IMR-90 (cell line): Measurements from ENCODE around the gene PHC2. TPM values are rescaled to one million over a fixed set of nuclear protein-coding genes. Genes with fewer than 3 reads are reported as not detected.

Source experiments
- ATAC-seq: fragments of 200-7000 bp; cut with Tn5 transposase; 2 replicates; pipeline ENCODE4 v1.9.1; 2020; ENCODE audit warnings: low read depth, mild to moderate bottlenecking, moderate library complexity
- BruUV-seq: library from RNA; stranded (reverse); fragments of 400-500 nt; replicated peaks from 2 replicates; lab custom pipeline; 2021; lab: Mats Ljungman, UMichigan
- CTCF ChIA-PET: fragments of 300-600 bp; formaldehyde crosslinking; extraction: SDS; loops from one replicate; lab custom pipeline; 2021; ENCODE audit warnings: antibody characterized with exemption; lab: Yijun Ruan, JAX
- POLR2A ChIA-PET: fragments of 300-600 bp; sonication (Branson Sonifier 250); formaldehyde crosslinking; loops from one replicate; lab custom pipeline; 2022; ENCODE audit warnings: antibody characterized with exemption; ENCODE audit not compliant: unreplicated experiment; lab: Charles Lee
- DNase-seq: peaks from one replicate; pipeline ENCODE4 v3.0.0; 2013
- H2AFZ ChIP-seq: replicated peaks from 2 replicates; pipeline ENCODE3; 2013; ENCODE audit warnings: low read length, mild to moderate bottlenecking; ENCODE audit not compliant: poor library complexity
- H2AK5ac ChIP-seq: 2 replicates; pipeline ENCODE4 v1.6.1; 2013; ENCODE audit warnings: low read depth, low read length, inconsistent platforms
- H2AK9ac ChIP-seq: replicated peaks from 2 replicates; pipeline ENCODE3; 2013; ENCODE audit warnings: mild to moderate bottlenecking, low read depth, low read length, moderate library complexity; ENCODE audit not compliant: poor library complexity
- H2BK120ac ChIP-seq: 2 replicates; pipeline ENCODE4 v1.6.1; 2013; ENCODE audit warnings: low read depth, low read length, inconsistent platforms
- H2BK15ac ChIP-seq: 3 replicates; pipeline ENCODE4 v1.6.1; 2013; ENCODE audit warnings: low read depth, low read length, inconsistent platforms
- H2BK20ac ChIP-seq: 2 replicates; pipeline ENCODE4 v1.6.1; 2013; ENCODE audit warnings: low read depth, mild to moderate bottlenecking, inconsistent platforms, low read length, moderate library complexity
- H2BK5ac ChIP-seq: 2 replicates; pipeline ENCODE4 v1.6.1; 2013; ENCODE audit warnings: mild to moderate bottlenecking, low read depth, low read length, inconsistent platforms; ENCODE audit not compliant: poor library complexity, severe bottlenecking
- H3K14ac ChIP-seq: replicated peaks from 2 replicates; pipeline ENCODE4 v1.6.1; 2013; ENCODE audit warnings: low read depth, low read length, inconsistent platforms
- H3K18ac ChIP-seq: 2 replicates; pipeline ENCODE4 v1.6.1; 2013; ENCODE audit warnings: low read depth, low read length, control low read depth
- H3K23ac ChIP-seq: 2 replicates; pipeline ENCODE4 v1.6.1; 2013; ENCODE audit warnings: low read depth, low read length, inconsistent platforms
- H3K27ac ChIP-seq: 2 replicates; pipeline ENCODE4 v1.5.1; 2013; ENCODE audit warnings: mild to moderate bottlenecking, control low read depth, low read length; ENCODE audit not compliant: insufficient read depth
- H3K27me3 ChIP-seq: 2 replicates; pipeline ENCODE4 v1.6.1; 2013; ENCODE audit warnings: low read length; ENCODE audit not compliant: control insufficient read depth, insufficient read depth
- H3K36me3 ChIP-seq: 2 replicates; pipeline ENCODE4 v1.6.1; 2013; ENCODE audit warnings: low read length, mixed read lengths; ENCODE audit not compliant: control insufficient read depth, insufficient read depth
- H3K4ac ChIP-seq: 2 replicates; pipeline ENCODE4 v1.6.1; 2013; ENCODE audit warnings: low read depth, low read length, inconsistent platforms
- H3K4me1 ChIP-seq: 2 replicates; pipeline ENCODE4 v1.6.1; 2013; ENCODE audit warnings: low read length, mixed read lengths; ENCODE audit not compliant: control insufficient read depth, insufficient read depth
- H3K4me2 ChIP-seq: 2 replicates; pipeline ENCODE4 v1.6.1; 2013; ENCODE audit warnings: low read depth, mild to moderate bottlenecking, control low read depth, low read length, moderate library complexity
- H3K4me3 ChIP-seq: 2 replicates; pipeline ENCODE4 v1.5.1; 2013; ENCODE audit warnings: low read depth, mild to moderate bottlenecking, control low read depth, low read length, moderate library complexity; ENCODE audit not compliant: insufficient read depth
- H3K56ac ChIP-seq: 2 replicates; pipeline ENCODE4 v1.6.1; 2013; ENCODE audit warnings: low read length, inconsistent platforms; ENCODE audit not compliant: insufficient read depth; ENCODE audit errors: extremely low read depth
- H3K79me1 ChIP-seq, 2 experiments: 2 replicates each; pipeline ENCODE4 v1.6.1; 2013; ENCODE audit warnings: low read length in 2 of 2, inconsistent platforms in 1 of 2, low read depth in 1 of 2
- H3K9ac ChIP-seq: 2 replicates; pipeline ENCODE4 v1.6.1; 2013; ENCODE audit warnings: low read depth, low read length, control low read depth
- H3K9me1 ChIP-seq: 2 replicates; pipeline ENCODE4 v1.6.1; 2013; ENCODE audit warnings: low read length, inconsistent platforms; ENCODE audit not compliant: insufficient read depth
- H3K9me3 ChIP-seq: 2 replicates; pipeline ENCODE4 v1.6.1; 2013; ENCODE audit warnings: low read length; ENCODE audit not compliant: control insufficient read depth, insufficient read depth
- H4K20me1 ChIP-seq: 2 replicates; pipeline ENCODE4 v1.6.1; 2013; ENCODE audit warnings: low read length, inconsistent platforms; ENCODE audit not compliant: insufficient read depth
- H4K5ac ChIP-seq: 2 replicates; pipeline ENCODE4 v1.6.1; 2013; ENCODE audit warnings: mild to moderate bottlenecking, low read depth, low read length, control low read depth
- H4K8ac ChIP-seq, 2 experiments: 2 replicates each; pipeline ENCODE4 v1.6.1; 2013; ENCODE audit warnings: low read depth in 2 of 2, low read length in 2 of 2, control low read depth in 1 of 2, inconsistent platforms in 1 of 2
- H4K91ac ChIP-seq: 2 replicates; pipeline ENCODE4 v1.6.1; 2013; ENCODE audit warnings: low read depth, low read length, inconsistent platforms; ENCODE audit not compliant: insufficient read depth
- CHD1 ChIP-seq: IDR thresholded peaks from 2 replicates; pipeline ENCODE4 v1.6.1; 2012; ENCODE audit warnings: low read depth, low read length, improper control_type of control experiment
- ELK1 ChIP-seq: fragments of 150-350 bp; IDR thresholded peaks from 2 replicates; pipeline ENCODE4 v1.6.1; 2016; ENCODE audit warnings: low read depth, mild to moderate bottlenecking, low read length, moderate library complexity, borderline replicate concordance
- FOS ChIP-seq: fragments of 150-350 bp; IDR thresholded peaks from 2 replicates; pipeline ENCODE4 v1.6.1; 2016; ENCODE audit warnings: low read depth, low read length
- MAFK ChIP-seq: IDR thresholded peaks from 2 replicates; pipeline ENCODE4 v1.6.1; 2012; ENCODE audit warnings: low read depth, low read length, improper control_type of control experiment
- RFX5 ChIP-seq: IDR thresholded peaks from 2 replicates; pipeline ENCODE4 v1.8.0; 2012; ENCODE audit warnings: low read depth, mild to moderate bottlenecking, low read length, moderate library complexity
- SMC3 ChIP-seq: fragments of 150-350 bp; IDR thresholded peaks from 2 replicates; pipeline ENCODE4 v1.6.1; 2016; ENCODE audit warnings: low read depth, mild to moderate bottlenecking, antibody characterized with exemption, low read length, moderate library complexity
- USF2 ChIP-seq: fragments of 150-350 bp; IDR thresholded peaks from 2 replicates; pipeline ENCODE4 v1.6.1; 2017; ENCODE audit warnings: mild to moderate bottlenecking, antibody characterized with exemption, low read length, low read depth
- WGBS, 2 experiments: methylation state at CpG; one replicate each; pipeline versions ENCODE4 v1.1.5 to v1.1.7; 2013; ENCODE audit warnings: missing lambda C conversion rate in 2 of 2; ENCODE audit not compliant: insufficient read length in 1 of 2; ENCODE audit errors: extremely low coverage in 2 of 2; 5-methylcytosine and 5-hydroxymethylcytosine counted together
- dilution Hi-C: fragments of 300-500 bp; cut with HindIII; formaldehyde crosslinking; loops from one replicate; pipeline ENCODE4 v1.14.3; 2018; ENCODE audit warnings: low sequenced_read_pairs; ENCODE audit not compliant: unreplicated experiment
- in situ Hi-C: fragments of 300-500 bp; cut with MboI; formaldehyde crosslinking; loops from 3 replicates; pipeline ENCODE4 v1.14.3; 2019; ENCODE audit warnings: low sequenced_read_pairs, inconsistent platforms, mixed read lengths
- intact Hi-C: fragments of 100-400 bp; cut with micrococcal nuclease; formaldehyde crosslinking; loops from 2 replicates; pipeline ENCODE4 v1.10.0; 2022
- polyA plus RNA-seq, 3 experiments: library from polyadenylated mRNA; depleted of rRNA; stranded (reverse); fragments of >200 nt; gene quantifications; 2 replicates each; pipeline ENCODE4 v1.2.3, GENCODE V29; 2012; ENCODE audit warnings: low replicate concordance in 1 of 3
- total RNA-seq: library from RNA; depleted of rRNA; stranded (reverse); fragments of >200 nt; gene quantifications from 2 replicates; pipeline ENCODE4 v1.2.3, GENCODE V29; 2012

PHC2 gene
- total and polyA plus RNA-seq, 2 of the 4 experiments (the other 2 are of a cell fraction): 46.4 to 98.1 TPM

GRCh38 chr1:33368431-33368830 is 62.5 kb downstream of the PHC2 start:
- no peak overlapping the region for H3K4me3 ChIP-seq
- no peaks in the 10 kb centered on the region for H3K9me3 ChIP-seq
- H3K9ac ChIP-seq: no peak overlapping the region
- no peak overlapping the region for H2AK9ac ChIP-seq
- H3K18ac ChIP-seq: no peak overlapping the region
- ATAC-seq (no peak), DNase-seq (no peak)
- 68% methylated on average over 4 of the region's 15 CpGs; no CpG with 5 or more reads in 1 of the 2 experiments for WGBS, 2 experiments
- H3K14ac ChIP-seq: no peak overlapping the region
- H4K5ac ChIP-seq: no peak overlapping the region
- no peak overlapping the region for H3K23ac ChIP-seq
- POLR2A ChIA-PET: no interaction called here
- H2BK20ac ChIP-seq: no peak overlapping the region
- H3K36me3 ChIP-seq: peaks cover 10% of the 10 kb centered on the region; the same call in 1 of the 2 replicates
- H3K4me2 ChIP-seq: no peak overlapping the region
- no peak overlapping the region for H3K56ac ChIP-seq
- CTCF ChIA-PET: interaction anchor here (3.0 kb wide), 1 partner anchor 73 kb away, joined by 10 read pairs; no protein-coding TSS in a partner anchor
- H2BK15ac ChIP-seq: no peak overlapping the region
- H3K4me1 ChIP-seq: peaks cover 31% of the 10 kb centered on the region
- H2AK5ac ChIP-seq: peak overlapping the region; percentile 89
- intact Hi-C loops (loop anchor here (5.0 to 10.0 kb wide), 3 partner anchors 41 to 274 kb away; no protein-coding TSS in a partner anchor), in situ Hi-C loops (loop anchor here (5.0 kb wide), 2 partner anchors 71 to 89 kb away; no protein-coding TSS in a partner anchor), dilution Hi-C loops (no loop called here)
- H2BK5ac ChIP-seq: no peak overlapping the region
- peaks cover 4 to 14% of the 10 kb centered on the region in 2 experiments; a peak in 2 of 4 replicates for H3K79me1 ChIP-seq
- H3K9me1 ChIP-seq: peaks cover 16% of the 10 kb centered on the region
- H2BK120ac ChIP-seq: no peak overlapping the region
- no peak overlapping the region for H3K27ac ChIP-seq
- H3K27me3 ChIP-seq: no peaks in the 10 kb centered on the region
- H4K20me1 ChIP-seq: no peaks in the 10 kb centered on the region
- no peak overlapping the region for H4K91ac ChIP-seq
- H3K4ac ChIP-seq: no peak overlapping the region
- TF ChIP-seq CHD1 (no peak), FOS (no peak), ELK1 (no peak), MAFK (no peak), RFX5 (no peak), SMC3 (no peak), USF2 (no peak)
- no peak overlapping the region for H2AFZ ChIP-seq
- H4K8ac ChIP-seq: no peak overlapping the region
- no TSS peak for BruUV-seq
